SK-N-SH treated with all-trans-retinoic acid at 6 μM for 48 hours (cell line): ENCODE measurements around the gene NXPE1.
"Not testable (repeated sequence)": the region's sequence is repeated elsewhere in the genome, so short reads cannot be mapped to it uniquely, and the experiment has no call there.

Source experiments
- ARNTL ChIP-seq: fragments of 450-650 bp; formaldehyde crosslinking; IDR thresholded peaks from 2 replicates; pipeline ENCODE4 v1.5.0; 2020; ENCODE audit warnings: low read depth, mild to moderate bottlenecking, moderate library complexity, borderline replicate concordance
- BACH2 ChIP-seq: fragments of 250-450 bp; sonication (Bioruptor Pico); IDR thresholded peaks from 2 replicates; pipeline ENCODE4 v1.9.0; 2021; ENCODE audit warnings: mild to moderate bottlenecking, borderline replicate concordance
- ZFP3 ChIP-seq: fragments of 250-450 bp; sonication (Bioruptor Pico); IDR thresholded peaks from 2 replicates; pipeline ENCODE4 v1.5.0; 2020; ENCODE audit warnings: mild to moderate bottlenecking, moderate library complexity
- ZNF70 ChIP-seq: fragments of 450-650 bp; formaldehyde crosslinking; IDR thresholded peaks from 2 replicates; pipeline ENCODE4 v1.5.0; 2020; ENCODE audit warnings: mild to moderate bottlenecking, moderate library complexity

DNA sequence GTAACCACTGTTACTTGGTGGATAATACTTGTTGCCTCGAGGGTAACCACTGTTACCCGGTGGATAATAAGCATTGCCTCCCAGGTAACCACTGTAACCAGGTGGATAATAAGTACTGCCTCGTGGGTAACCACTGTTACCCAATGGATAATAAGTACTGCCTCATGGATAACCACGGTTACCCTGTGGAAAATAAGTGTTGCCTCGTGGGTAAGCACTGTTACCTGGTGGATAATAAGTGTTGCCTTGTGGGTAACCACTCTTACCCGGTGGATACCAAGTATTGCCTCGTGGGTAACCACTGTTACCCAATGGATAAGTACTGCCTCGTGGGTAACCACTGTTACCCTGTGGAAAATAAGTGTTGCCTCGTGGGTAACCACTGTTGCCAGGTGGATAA lies 48.9 kb upstream of the NXPE1 start:
- TF ChIP-seq ZFP3; ARNTL; BACH2; ZNF70 (CRISPR knock-in tag): not testable (repeated sequence)
